HCT116 (cell line): ENCODE measurements around the gene TBR1. TPM values are rescaled to one million over a fixed set of nuclear protein-coding genes. Genes with fewer than 3 reads are reported as not detected.
A peak's percentile ranks its signal among the peaks of the same experiment; 100 is the strongest.

Source experiments
- ATAC-seq: fragments of 200-7000 bp; cut with Tn5 transposase; 2 replicates; pipeline ENCODE4 v1.9.1; 2020; ENCODE audit warnings: mild to moderate bottlenecking, moderate library complexity
- BruUV-seq: library from RNA; stranded (reverse); fragments of 400-500 nt; replicated peaks from 2 replicates; lab custom pipeline; 2021; lab: Mats Ljungman, UMichigan
- CTCF ChIA-PET: fragments of 300-600 bp; sonication (Branson Sonifier 250); formaldehyde crosslinking; loops from one replicate; lab custom pipeline; 2021; ENCODE audit warnings: antibody characterized with exemption; lab: Charles Lee
- POLR2A ChIA-PET: fragments of 300-600, 350-600 bp; sonication (Branson Sonifier 250); formaldehyde crosslinking; loops from one replicate; lab custom pipeline; 2021; ENCODE audit warnings: antibody characterized with exemption; lab: Charles Lee
- RAD21 ChIA-PET, 2 experiments: fragments of 300-600 bp; sonication (Branson Sonifier 250); formaldehyde crosslinking; loops; one replicate each; lab custom pipeline; 2023; ENCODE audit warnings: low total read pairs in 2 of 2; ENCODE audit not compliant: uncharacterized antibody in 2 of 2, unreplicated experiment in 2 of 2, low non-redundant PET in 1 of 2; lab: Charles Lee
- DNase-seq: peaks from one replicate; pipeline ENCODE4 v3.0.0-alpha.2; 2010; ENCODE audit warnings: low read depth, low spot score
- H2AFZ ChIP-seq: fragments of 200-600 bp; shearing (Covaris generic), sonication (generic); 2 replicates; pipeline ENCODE4 v1.6.1; 2017; ENCODE audit warnings: low read depth, mixed run types, mixed read lengths, antibody characterized with exemption, low read length; ENCODE audit not compliant: poor library complexity, severe bottlenecking
- H3K27ac ChIP-seq: 2 replicates; pipeline ENCODE4 v1.5.1; 2012; ENCODE audit warnings: low read depth, low read length
- H3K27me3 ChIP-seq: fragments of 200-600 bp; sonication (generic); 2 replicates; pipeline ENCODE4 v1.6.1; 2016; ENCODE audit warnings: mixed run types, low read length, mixed read lengths; ENCODE audit not compliant: insufficient read depth
- H3K36me3 ChIP-seq, 2 experiments: fragments of 200-500 bp in 1 of 2; fragments of 200-600 bp in 1 of 2; sonication (Bioruptor generic) in 1 of 2; sonication (generic) in 1 of 2; 2 replicates each; pipeline versions ENCODE4 v1.5.1 to v1.6.1; 2014 to 2016; ENCODE audit warnings: low read length in 2 of 2, inconsistent platforms in 1 of 2, mixed read lengths in 1 of 2, mixed run types in 1 of 2; ENCODE audit not compliant: insufficient read depth in 2 of 2, control insufficient read depth in 1 of 2
- H3K4me1 ChIP-seq, 2 experiments: fragments of 200-600 bp in 1 of 2; sonication (generic) in 1 of 2; 2 replicates each; pipeline versions ENCODE4 v1.5.1 to v1.6.1; 2012 to 2017; ENCODE audit warnings: low read length in 2 of 2, inconsistent platforms in 1 of 2, mild to moderate bottlenecking in 1 of 2, mixed read lengths in 1 of 2, mixed run types in 1 of 2, moderate library complexity in 1 of 2; ENCODE audit not compliant: insufficient read depth in 2 of 2, control insufficient read depth in 1 of 2
- H3K4me2 ChIP-seq: fragments of 200-600 bp; sonication (generic); 2 replicates; pipeline ENCODE4 v1.6.1; 2017; ENCODE audit warnings: mixed run types, low read length, mixed read lengths
- H3K4me3 ChIP-seq, 2 experiments: fragments of 200-600 bp in 1 of 2; sonication (generic) in 1 of 2; replicated peaks in 1 of 2; 2 replicates each; pipeline ENCODE4 v1.5.1; 2011 to 2016; ENCODE audit warnings: low read length in 2 of 2, control low read depth in 1 of 2, low read depth in 1 of 2, mild to moderate bottlenecking in 1 of 2, mixed read lengths in 1 of 2, mixed run types in 1 of 2
- H3K79me2 ChIP-seq: fragments of 200-600 bp; sonication (generic); 2 replicates; pipeline ENCODE4 v1.6.1; 2017; ENCODE audit warnings: mild to moderate bottlenecking, mixed run types, low read length, moderate library complexity, mixed read lengths; ENCODE audit not compliant: insufficient read depth
- H3K9ac ChIP-seq: fragments of 200-600 bp; sonication (generic); 2 replicates; pipeline ENCODE4 v1.6.1; 2016; ENCODE audit warnings: low read length, mixed read lengths
- H3K9me2 ChIP-seq: fragments of 200-600 bp; sonication (generic), shearing (Covaris generic); 2 replicates; pipeline ENCODE4 v1.6.1; 2017; ENCODE audit warnings: mixed run types, mild to moderate bottlenecking, moderate library complexity; ENCODE audit not compliant: insufficient read depth
- H3K9me3 ChIP-seq, 2 experiments: fragments of 200-500 bp in 1 of 2; fragments of 200-600 bp in 1 of 2; sonication (Bioruptor generic) in 1 of 2; sonication (generic) in 1 of 2; 2 replicates each; pipeline ENCODE4 v1.6.1; 2014 to 2017; ENCODE audit warnings: low read length in 2 of 2, mixed read lengths in 2 of 2, inconsistent platforms in 1 of 2, low read depth in 1 of 2, mild to moderate bottlenecking in 1 of 2, mixed run types in 1 of 2, moderate library complexity in 1 of 2; ENCODE audit not compliant: control insufficient read depth in 1 of 2, insufficient read depth in 1 of 2
- H4K20me1 ChIP-seq: fragments of 200-600 bp; sonication (generic), shearing (Covaris generic); 2 replicates; pipeline ENCODE4 v1.6.1; 2017; ENCODE audit warnings: mixed run types, mild to moderate bottlenecking, moderate library complexity; ENCODE audit not compliant: insufficient read depth
- CBX3 ChIP-seq: IDR thresholded peaks from 2 replicates; pipeline ENCODE4 v1.6.1; 2012; ENCODE audit warnings: low read depth
- CEBPB ChIP-seq: IDR thresholded peaks from 2 replicates; pipeline ENCODE4 v1.6.1; 2012; ENCODE audit warnings: low read depth
- CTCF ChIP-seq, 3 experiments: fragments of 200-600 bp in 1 of 3; sonication (generic) in 1 of 3; IDR thresholded peaks in 2 of 3; conservative IDR thresholded peaks in 1 of 3; 2 replicates each; pipeline ENCODE4 v1.5.1; 2012 to 2017; ENCODE audit warnings: low read depth in 2 of 3, low read length in 2 of 3, antibody characterized with exemption in 1 of 3, borderline replicate concordance in 1 of 3, control low read depth in 1 of 3, mild to moderate bottlenecking in 1 of 3, mixed read lengths in 1 of 3, mixed run types in 1 of 3, moderate library complexity in 1 of 3; ENCODE audit not compliant: insufficient read depth in 1 of 3
- EGR1 ChIP-seq: IDR thresholded peaks from 2 replicates; pipeline ENCODE4 v1.6.1; 2012; ENCODE audit warnings: low read depth
- ELF1 ChIP-seq: IDR thresholded peaks from 2 replicates; pipeline ENCODE4 v1.6.1; 2012; ENCODE audit warnings: low read depth, borderline replicate concordance
- EZH2 ChIP-seq: fragments of 200-600 bp; sonication (generic); IDR thresholded peaks from 2 replicates; pipeline ENCODE4 v1.6.1; 2017; ENCODE audit warnings: antibody characterized with exemption, mixed run types
- EZH2phosphoT487 ChIP-seq: fragments of 200-600 bp; IDR thresholded peaks from 2 replicates; pipeline ENCODE4 v1.6.1; 2018; ENCODE audit warnings: antibody characterized with exemption, borderline replicate concordance
- FOSL1 ChIP-seq: IDR thresholded peaks from 2 replicates; pipeline ENCODE4 v1.6.1; 2012; ENCODE audit warnings: low read depth
- JUND ChIP-seq: IDR thresholded peaks from 2 replicates; pipeline ENCODE4 v1.6.1; 2012
- POLR2A ChIP-seq: IDR thresholded peaks from 2 replicates; pipeline ENCODE4 v1.7.0; 2011; ENCODE audit warnings: borderline replicate concordance; ENCODE audit not compliant: insufficient read depth, insufficient read length; ENCODE audit errors: extremely low read depth
- POLR2AphosphoS5 ChIP-seq: IDR thresholded peaks from 2 replicates; pipeline ENCODE4 v1.6.1; 2011; ENCODE audit warnings: mild to moderate bottlenecking, low read depth, low read length, moderate library complexity
- RAD21 ChIP-seq: IDR thresholded peaks from 2 replicates; pipeline ENCODE4 v1.6.1; 2012; ENCODE audit warnings: low read depth, mild to moderate bottlenecking
- SP1 ChIP-seq: IDR thresholded peaks from 2 replicates; pipeline ENCODE4 v1.6.1; 2012; ENCODE audit warnings: low read depth
- YY1 ChIP-seq: IDR thresholded peaks from 2 replicates; pipeline ENCODE4 v1.6.1; 2011; ENCODE audit warnings: low read length, low read depth, moderate library complexity, mild to moderate bottlenecking; ENCODE audit not compliant: insufficient replicate concordance; ENCODE audit errors: extremely low read depth
- ZFX ChIP-seq: fragments of 450-650 bp; IDR thresholded peaks from 2 replicates; pipeline ENCODE4 v1.6.1; 2017
- ZNF274 ChIP-seq: fragments of 200-500 bp; sonication (Bioruptor generic); IDR thresholded peaks from 2 replicates; pipeline ENCODE4 v1.6.1; 2014; ENCODE audit warnings: mild to moderate bottlenecking, low read depth, low read length, inconsistent platforms
- intact Hi-C: fragments of 100-400 bp; cut with micrococcal nuclease; formaldehyde crosslinking; loops from 2 replicates; pipeline ENCODE4 v1.10.0; 2022
- total RNA-seq: library from RNA; stranded (reverse); gene quantifications from one replicate; pipeline ENCODE4 v1.2.1, GENCODE V29; 2021; ENCODE audit not compliant: unreplicated experiment
- TF ChIP-seq, protein P1 (sequence below): IDR thresholded peaks from 2 replicates; pipeline ENCODE4 v1.6.1; 2012

The TBR1 gene
- total RNA-seq, 1 experiment from 2014 or later = 0.17 TPM

DNA sequence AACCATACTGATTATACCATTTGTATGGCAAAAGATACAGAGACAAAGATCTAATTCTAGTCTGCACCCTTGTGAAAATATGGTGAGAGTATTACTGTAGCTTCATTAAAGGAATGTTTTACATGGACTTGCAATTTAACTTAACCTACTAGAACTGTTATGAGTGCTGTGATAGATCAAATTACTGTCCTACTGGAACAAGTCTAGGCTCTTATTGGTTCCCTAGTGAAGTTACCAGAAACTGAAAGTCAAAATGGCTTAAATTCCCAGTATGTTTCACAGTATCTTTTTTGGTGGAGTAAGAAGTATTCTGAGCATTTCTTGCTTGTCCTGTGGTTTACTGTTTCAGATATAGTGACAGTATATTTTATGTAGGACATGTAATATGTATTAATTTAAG is 3.8 kb upstream of the TBR1 start:
- POLR2A ChIA-PET = no interaction called here
- Histone ChIP-seq H3K9me2 (no peaks in the 10 kb centered on the region), H3K27me3 (no peaks in the 10 kb centered on the region), H3K9me3 (no peaks in the 10 kb centered on the region), H4K20me1 (no peaks in the 10 kb centered on the region), H3K4me1 (no peaks in the 10 kb centered on the region), H2AFZ (no peak overlapping the region), H3K4me2 (no peak overlapping the region), H3K9ac (no peak overlapping the region), H3K4me3 (no peak overlapping the region), H3K36me3 (peaks cover 3 to 5% of the 10 kb centered on the region in 2 experiments; a peak in 2 of 4 replicates), H3K27ac (no peak overlapping the region), H3K79me2 (no peaks in the 10 kb centered on the region)
- intact Hi-C loops = no loop called here
- CTCF ChIA-PET = no interaction called here
- DNase-seq (no peak), ATAC-seq (no peak)
- TF ChIP-seq ZFX (no peak), CBX3 (no peak)
- BruUV-seq = no TSS peak
- RAD21 ChIA-PET = no interaction called here

GRCh38 chr2:161414042-161415033 is 1.8 kb upstream of the TBR1 start:
- Histone ChIP-seq H3K79me2 (no peaks in the 10 kb centered on the region), H3K27ac (no peak overlapping the region), H2AFZ (no peak overlapping the region), H3K9ac (no peak overlapping the region), H3K4me1 (no peaks in the 10 kb centered on the region), H4K20me1 (no peaks in the 10 kb centered on the region), H3K4me3 (no peak overlapping the region), H3K36me3 (peaks cover 3 to 5% of the 10 kb centered on the region in 2 experiments; a peak in 2 of 4 replicates), H3K9me2 (no peaks in the 10 kb centered on the region), H3K9me3 (no peaks in the 10 kb centered on the region), H3K4me2 (no peak overlapping the region), H3K27me3 (no peaks in the 10 kb centered on the region)
- RAD21 ChIA-PET = no interaction called here
- POLR2A ChIA-PET = no interaction called here
- intact Hi-C loops = no loop called here
- peak; percentile 23; the same call in 1 of the 2 replicates for ATAC-seq
- CTCF ChIA-PET = no interaction called here
- no peak for DNase-seq
- no TSS peak for BruUV-seq
- TF ChIP-seq JUND = no peak
- TF ChIP-seq YY1 = no peak
- no peak for TF ChIP-seq SP1
- no peak for TF ChIP-seq ZFX
- TF ChIP-seq FOSL1 = no peak
- no peak for TF ChIP-seq RAD21
- TF ChIP-seq ELF1 = no peak
- TF ChIP-seq CBX3 = no peak
- no peak for TF ChIP-seq ZNF274
- no peak for TF ChIP-seq EZH2phosphoT487
- no peak for TF ChIP-seq CTCF (IDR thresholded peaks at IDR 0.05 in 2 of 3, conservative IDR thresholded peaks at IDR 0.05 in 1 of 3; ENCODE audit: borderline replicate concordance in 1 of 3, insufficient read depth in 1 of 3, low read depth in 2 of 3, low read length in 2 of 3)
- TF ChIP-seq EZH2 = no peak
- no peak for TF ChIP-seq CEBPB
- TF ChIP-seq EGR1 = no peak
- no peak for TF ChIP-seq POLR2AphosphoS5
- no peak for TF ChIP-seq POLR2A
- TF ChIP-seq, protein P1, sequence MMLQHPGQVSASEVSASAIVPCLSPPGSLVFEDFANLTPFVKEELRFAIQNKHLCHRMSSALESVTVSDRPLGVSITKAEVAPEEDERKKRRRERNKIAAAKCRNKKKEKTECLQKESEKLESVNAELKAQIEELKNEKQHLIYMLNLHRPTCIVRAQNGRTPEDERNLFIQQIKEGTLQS = no peak
